Parathyroid adenoma (tissue), 2 donors: ENCODE measurements around the gene MUC4.

Source experiments
- H2AFZ ChIP-seq: fragments of 300-600 bp; sonication (generic); one replicate; pipeline ENCODE4 v1.7.0; 2017; ENCODE audit warnings: antibody characterized with exemption, mild to moderate bottlenecking
- H3K27ac ChIP-seq: fragments of 300-600 bp; sonication (generic); one replicate; pipeline ENCODE4 v1.7.0; 2017
- H3K27me3 ChIP-seq: fragments of 300-600 bp; sonication (generic); one replicate; pipeline ENCODE4 v1.7.0; 2017; ENCODE audit warnings: low read length; ENCODE audit not compliant: control insufficient read depth, insufficient read depth
- H3K36me3 ChIP-seq: fragments of 300-600 bp; sonication (generic); one replicate; pipeline ENCODE4 v1.7.0; 2017; ENCODE audit warnings: low read length; ENCODE audit not compliant: control insufficient read depth, insufficient read depth
- H3K4me1 ChIP-seq: fragments of 300-600 bp; sonication (generic); one replicate; pipeline ENCODE4 v1.7.0; 2017; ENCODE audit warnings: control low read depth
- H3K4me2 ChIP-seq: fragments of 300-600 bp; sonication (generic); one replicate; pipeline ENCODE4 v1.7.0; 2017; ENCODE audit warnings: low read length
- H3K4me3 ChIP-seq: fragments of 300-600 bp; sonication (generic); one replicate; pipeline ENCODE4 v1.7.0; 2017; ENCODE audit warnings: low read depth, low read length
- H3K79me2 ChIP-seq: fragments of 300-600 bp; sonication (generic); one replicate; pipeline ENCODE4 v1.7.0; 2017; ENCODE audit warnings: control low read depth
- H3K9ac ChIP-seq: fragments of 300-600 bp; sonication (generic); one replicate; pipeline ENCODE4 v1.7.0; 2017; ENCODE audit warnings: mild to moderate bottlenecking
- H3K9me3 ChIP-seq: fragments of 300-600 bp; sonication (generic); one replicate; pipeline ENCODE4 v1.7.0; 2017; ENCODE audit warnings: low read length; ENCODE audit not compliant: control insufficient read depth
- CTCF ChIP-seq: fragments of 300-600 bp; sonication (generic); IDR thresholded peaks from one replicate; pipeline ENCODE4 v1.7.0; 2017; ENCODE audit warnings: antibody characterized with exemption, mild to moderate bottlenecking
- donor health status: primary hyperparathyroidism.

MUC4 gene

GRCh38 chr3:195853036-195853435, 41.3 kb upstream of the MUC4 start:
- Histone ChIP-seq H3K4me3 (no peak overlapping the region), H3K4me2 (no peak overlapping the region), H2AFZ (no peak overlapping the region), H3K27ac (no peak overlapping the region), H3K4me1 (no peaks in the 10 kb centered on the region), H3K79me2 (no peaks in the 10 kb centered on the region), H3K9me3 (no peaks in the 10 kb centered on the region), H3K9ac (no peak overlapping the region), H3K36me3 (no peaks in the 10 kb centered on the region), H3K27me3 (no peaks in the 10 kb centered on the region)
- TF ChIP-seq CTCF, result no peak

GRCh38 chr3:195850857-195851543, 39.3 kb upstream of the MUC4 start:
- Histone ChIP-seq H2AFZ (no peak overlapping the region), H3K79me2 (no peaks in the 10 kb centered on the region), H3K27ac (no peak overlapping the region), H3K27me3 (no peaks in the 10 kb centered on the region), H3K4me1 (no peaks in the 10 kb centered on the region), H3K9ac (no peak overlapping the region), H3K9me3 (no peaks in the 10 kb centered on the region), H3K4me3 (peak overlapping the region; percentile 1), H3K36me3 (no peaks in the 10 kb centered on the region), H3K4me2 (no peak overlapping the region)
- peak; percentile 100 for TF ChIP-seq CTCF

- Histone ChIP-seq H3K27me3 (no peaks in the 10 kb centered on the region), H3K4me2 (no peak overlapping the region), H3K27ac (no peak overlapping the region), H2AFZ (no peak overlapping the region), H3K9me3 (no peaks in the 10 kb centered on the region), H3K9ac (no peak overlapping the region), H3K4me3 (no peak overlapping the region), H3K4me1 (no peaks in the 10 kb centered on the region), H3K36me3 (no peaks in the 10 kb centered on the region), H3K79me2 (no peaks in the 10 kb centered on the region)
- no peak for TF ChIP-seq CTCF
These were observed 37.8 kb upstream of the MUC4 start for GRCh38 chr3:195849322-195850074.

GRCh38 chr3:195847055-195847950, 35.6 kb upstream of the MUC4 start:
- Histone ChIP-seq H3K36me3 (no peaks in the 10 kb centered on the region), H3K4me2 (no peak overlapping the region), H3K4me3 (no peak overlapping the region), H3K79me2 (no peaks in the 10 kb centered on the region), H3K4me1 (no peaks in the 10 kb centered on the region), H2AFZ (no peak overlapping the region), H3K9me3 (no peaks in the 10 kb centered on the region), H3K9ac (no peak overlapping the region), H3K27ac (no peak overlapping the region), H3K27me3 (no peaks in the 10 kb centered on the region)
- TF ChIP-seq CTCF, result no peak
